ENCODE measurements around the gene TOGARAM2.

The TOGARAM2 gene

GRCh38 chr2:28981016-28981441 is at the start of gene TOGARAM2:
TSS of gene TOGARAM2 (plus strand) at chr2:28981298. CDS start at chr2:28994835, 13,537 bp downstream.
- DNase-seq (ENCODE audit: low spot score) = no peak

GRCh38 chr2:28934769-28935168 is 46.3 kb upstream of the TOGARAM2 start:
- DNase-seq (ENCODE audit: low spot score) = no peak

DNA sequence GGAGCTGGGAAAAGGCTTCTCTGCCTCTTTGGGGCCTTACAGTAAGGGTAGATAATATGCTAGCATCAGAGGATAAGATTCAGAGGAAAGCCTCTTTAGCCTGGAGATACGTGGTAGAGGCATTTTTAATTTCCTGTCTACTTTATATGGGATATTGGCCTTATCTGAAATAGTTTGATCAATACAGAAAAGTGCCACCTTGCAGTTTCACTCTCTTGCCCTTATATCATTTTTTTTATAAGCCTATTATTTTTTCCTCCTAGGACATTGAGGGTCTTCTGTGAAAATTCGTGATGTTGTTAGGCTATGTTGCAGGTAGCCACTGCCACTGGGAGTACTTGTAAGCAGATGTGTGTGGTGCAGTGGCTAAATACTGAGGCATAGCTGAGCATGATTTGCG is 40.1 kb upstream of the TOGARAM2 start:
- no peak for DNase-seq (ENCODE audit: low spot score)

DNA sequence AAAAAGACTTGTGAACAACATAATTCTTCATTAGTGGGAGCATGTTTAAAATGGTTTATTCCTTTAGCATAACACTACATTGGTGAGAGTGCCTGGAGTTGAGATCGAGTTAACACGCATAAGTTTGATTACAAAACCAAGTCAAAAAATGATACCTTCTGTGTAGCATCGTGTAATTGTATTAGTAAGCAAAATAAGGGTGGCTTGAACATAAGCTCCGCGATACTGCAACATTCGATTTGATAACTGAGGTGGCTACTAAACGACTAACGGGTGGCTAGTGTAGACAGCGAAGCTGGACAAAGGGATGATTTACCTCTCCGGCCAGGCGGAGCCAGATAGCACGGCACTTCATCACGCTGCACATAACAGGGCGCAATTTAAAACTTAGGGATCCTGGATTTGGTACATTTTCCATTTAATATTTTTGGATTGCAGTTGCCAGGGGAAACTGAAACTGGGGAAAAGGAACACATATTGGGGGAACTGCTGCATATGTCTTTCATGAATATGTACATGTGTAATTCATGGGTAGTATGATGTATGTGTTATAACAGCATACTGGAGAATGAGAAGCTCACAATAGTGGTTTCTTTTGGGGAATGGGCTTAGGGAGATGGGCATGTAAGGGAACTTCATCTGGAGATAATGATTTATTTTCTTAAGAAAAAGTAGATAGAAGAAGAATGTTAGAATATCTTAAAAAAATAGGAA is 36.4 kb upstream of the TOGARAM2 start:
- no peak for DNase-seq (ENCODE audit: low spot score)

- DNase-seq (ENCODE audit: low spot score) = no peak
Measured at GRCh38 chr2:28948160-28948559, 32.9 kb upstream of the TOGARAM2 start.

GRCh38 chr2:28949190-28949589 is 31.9 kb upstream of the TOGARAM2 start:
- DNase-seq (ENCODE audit: low spot score) = no peak

DNA sequence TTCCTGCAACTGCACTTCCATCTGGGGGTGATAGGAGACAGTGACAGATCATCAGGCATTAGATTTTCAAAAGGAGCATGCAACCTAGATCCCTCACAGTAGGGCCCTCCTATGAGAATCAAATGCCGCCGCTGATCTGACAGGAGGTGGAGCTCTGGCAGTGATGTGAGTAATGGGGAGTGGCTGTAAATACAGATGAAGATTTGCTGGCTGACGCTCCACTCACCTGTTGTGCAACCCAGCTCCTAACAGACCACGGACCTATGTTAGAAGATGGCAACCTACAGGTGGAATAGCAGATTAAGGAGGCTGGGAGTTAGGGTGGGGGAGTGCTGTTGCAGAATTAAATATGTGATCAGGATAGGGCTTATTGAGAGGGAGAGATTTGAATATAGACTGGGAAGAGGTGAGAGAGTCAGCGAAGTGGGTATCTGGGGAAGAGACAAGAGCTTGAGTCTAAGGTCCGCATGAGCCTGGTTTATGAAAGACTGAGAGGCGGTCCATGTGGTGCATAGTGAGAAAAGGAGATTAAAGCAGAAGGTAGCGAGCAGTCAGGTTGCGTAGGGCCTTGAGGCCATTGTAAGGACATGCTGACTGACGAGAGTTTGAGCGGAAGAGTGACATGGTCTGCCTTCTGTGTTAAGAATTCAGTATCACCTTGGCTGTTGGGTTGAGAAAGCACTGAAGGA is 31.3 kb upstream of the TOGARAM2 start:
- DNase-seq (ENCODE audit: low spot score) = no peak

- no peak for DNase-seq (ENCODE audit: low spot score)
Measured at GRCh38 chr2:28950941-28951630, 30.0 kb upstream of the TOGARAM2 start.

DNA sequence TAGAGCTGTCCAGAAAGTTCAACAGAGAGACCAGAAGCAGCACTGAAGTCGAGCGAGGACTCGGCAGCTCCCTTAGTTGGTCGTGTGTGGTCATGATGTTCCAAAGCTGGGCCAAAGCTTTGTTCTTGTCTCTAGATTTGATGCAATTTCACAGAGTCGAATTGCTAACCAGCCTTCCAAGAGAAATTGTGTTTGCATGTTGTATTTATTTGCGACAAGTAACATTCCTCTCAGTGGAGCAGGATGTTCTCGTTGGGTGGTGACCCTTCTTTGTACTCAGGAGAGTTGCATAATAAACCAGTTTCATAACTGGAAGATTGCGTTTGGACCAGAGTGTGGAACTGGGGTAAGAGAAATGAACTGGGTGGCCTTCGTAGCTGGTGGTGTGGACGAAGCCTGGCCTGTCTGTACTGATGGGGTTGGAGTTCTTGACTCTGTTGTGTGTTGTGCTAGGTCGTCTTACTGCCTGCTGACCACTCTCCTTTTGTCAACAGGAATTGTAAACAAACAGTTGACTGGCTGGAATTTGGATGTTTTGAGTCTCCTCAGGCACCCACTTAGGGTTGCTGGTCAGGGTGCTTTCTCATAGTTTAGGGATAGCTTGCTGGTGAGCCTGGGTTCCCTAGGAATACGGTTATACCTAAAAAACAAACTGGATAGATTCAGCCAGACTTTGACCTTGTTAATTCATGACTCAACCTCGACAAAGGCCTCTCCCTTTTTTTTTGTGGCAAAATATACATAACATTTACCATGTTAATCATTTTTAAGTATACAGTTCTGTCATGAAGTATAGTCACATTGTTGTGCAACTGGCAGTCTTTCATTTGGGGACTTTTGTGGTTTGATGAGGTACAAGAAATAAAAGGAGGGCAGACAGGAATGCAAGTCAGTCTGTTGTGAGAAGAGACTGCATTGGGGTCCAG is 28.9 kb upstream of the TOGARAM2 start:
- DNase-seq (ENCODE audit: low spot score) = no peak

GRCh38 chr2:28952836-28953211 is 28.3 kb upstream of the TOGARAM2 start:
- no peak for DNase-seq (ENCODE audit: low spot score)

GRCh38 chr2:28955467-28955866 is 25.6 kb upstream of the TOGARAM2 start:
- no peak for DNase-seq (ENCODE audit: low spot score)

- DNase-seq (ENCODE audit: low spot score) = peak; percentile 25
Measured at GRCh38 chr2:28956415-28956826, 24.7 kb upstream of the TOGARAM2 start.

DNA sequence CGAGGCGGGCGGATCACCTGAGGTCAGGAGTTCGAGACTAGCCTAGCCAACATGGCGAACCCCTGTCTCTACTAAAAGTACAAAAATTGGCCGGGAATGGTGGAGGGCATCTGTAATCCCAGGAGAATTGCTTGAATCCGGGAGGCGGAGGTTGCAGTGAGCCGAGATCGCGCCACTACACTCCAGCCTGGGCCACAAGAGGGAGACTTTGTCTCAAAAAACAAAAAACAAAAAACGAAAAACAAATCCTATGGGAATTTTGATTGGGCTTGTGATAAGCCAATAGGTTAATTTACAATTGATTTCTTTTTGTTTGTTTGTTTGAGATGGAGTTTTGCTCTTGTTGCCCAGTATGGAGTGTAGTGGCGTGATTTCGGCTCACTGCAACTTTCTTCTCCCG is 24.2 kb upstream of the TOGARAM2 start:
- DNase-seq (ENCODE audit: low spot score) = no peak

- peak; percentile 60 for DNase-seq (ENCODE audit: low spot score)
Measured at GRCh38 chr2:28958689-28959088, 22.4 kb upstream of the TOGARAM2 start.

DNA sequence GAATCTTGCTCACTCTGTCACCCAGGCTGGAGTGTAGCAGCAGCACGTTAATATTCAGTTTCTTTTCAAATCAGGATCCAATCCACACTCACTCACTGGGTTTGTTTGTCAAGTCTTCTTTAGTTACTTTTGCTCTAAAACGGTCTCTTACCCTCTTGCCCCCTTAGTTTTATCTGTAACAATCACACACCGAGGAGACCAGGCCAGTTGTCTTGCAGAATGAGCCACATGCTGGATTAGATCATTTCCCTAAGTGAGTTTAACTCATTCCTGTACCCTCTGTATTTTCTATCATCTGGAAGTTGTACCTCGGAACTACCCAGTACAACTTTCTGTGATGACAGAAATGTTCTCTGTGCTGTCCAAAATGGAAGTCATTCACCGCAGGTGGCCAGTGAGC is 20.7 kb upstream of the TOGARAM2 start:
- no peak for DNase-seq (ENCODE audit: low spot score)

- no peak for DNase-seq (ENCODE audit: low spot score)
Measured at GRCh38 chr2:28962505-28962904, 18.6 kb upstream of the TOGARAM2 start.

DNA sequence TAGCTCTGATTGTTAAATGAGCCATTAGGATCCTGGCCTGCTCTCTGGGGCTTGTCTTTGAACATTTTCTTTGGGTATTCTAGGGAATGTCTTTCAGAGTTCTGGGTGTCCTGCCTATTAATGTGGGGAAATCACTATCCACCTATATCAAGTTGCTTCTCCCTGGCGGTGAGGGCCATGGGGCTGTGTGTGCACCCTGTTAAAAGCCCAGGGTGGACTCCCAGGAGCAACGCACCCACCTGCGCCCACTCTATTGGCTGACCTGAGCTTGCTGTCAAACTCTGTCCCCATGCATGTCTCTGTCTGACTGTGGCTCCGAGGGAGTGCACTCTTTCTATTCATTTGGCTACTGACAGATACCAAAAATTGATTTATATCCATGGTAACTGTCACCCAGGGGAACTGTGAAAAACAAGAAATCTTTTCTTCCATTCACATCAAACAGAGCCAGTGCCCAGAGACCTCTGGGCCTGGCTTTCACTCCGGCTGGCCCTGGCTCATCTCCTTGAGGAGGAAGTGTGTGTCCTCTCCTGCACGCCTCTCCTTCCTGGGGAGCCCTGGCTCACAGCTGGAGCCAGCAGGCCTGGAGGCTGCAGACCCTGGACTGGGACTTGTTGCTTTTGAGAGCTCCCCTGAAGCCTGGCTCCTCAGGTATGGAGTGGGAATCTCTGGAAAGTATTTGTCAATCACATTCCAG is 10.5 kb upstream of the TOGARAM2 start:
- DNase-seq (ENCODE audit: low spot score) = no peak

DNA sequence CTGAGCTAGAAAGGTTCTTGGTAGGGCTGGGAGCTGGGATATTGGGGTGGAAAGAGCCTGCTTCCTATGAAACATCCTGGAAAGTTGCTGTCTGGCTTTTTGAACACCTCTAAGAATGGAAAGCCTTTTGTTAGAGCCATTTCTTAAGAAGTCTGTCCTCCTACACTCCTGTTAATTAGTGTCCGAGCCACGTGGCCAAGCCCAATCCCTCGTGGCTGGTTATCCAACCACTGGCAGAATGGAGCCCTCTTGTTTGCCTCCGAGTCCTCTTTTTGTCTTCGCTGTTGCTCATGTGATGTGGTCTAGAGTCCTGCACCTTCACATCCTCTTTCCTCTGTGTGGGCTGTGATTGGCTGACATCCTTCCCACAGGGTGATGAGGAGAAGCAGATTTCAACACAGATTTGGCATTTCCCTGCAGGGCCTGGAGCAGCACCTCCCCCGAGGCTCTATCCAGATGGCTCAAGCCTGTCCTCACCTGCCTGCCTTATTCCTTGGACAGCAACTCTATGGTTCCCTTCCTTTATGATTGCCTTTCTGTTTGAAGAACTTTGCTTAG is 8.2 kb upstream of the TOGARAM2 start:
- DNase-seq (ENCODE audit: low spot score) = no peak

DNA sequence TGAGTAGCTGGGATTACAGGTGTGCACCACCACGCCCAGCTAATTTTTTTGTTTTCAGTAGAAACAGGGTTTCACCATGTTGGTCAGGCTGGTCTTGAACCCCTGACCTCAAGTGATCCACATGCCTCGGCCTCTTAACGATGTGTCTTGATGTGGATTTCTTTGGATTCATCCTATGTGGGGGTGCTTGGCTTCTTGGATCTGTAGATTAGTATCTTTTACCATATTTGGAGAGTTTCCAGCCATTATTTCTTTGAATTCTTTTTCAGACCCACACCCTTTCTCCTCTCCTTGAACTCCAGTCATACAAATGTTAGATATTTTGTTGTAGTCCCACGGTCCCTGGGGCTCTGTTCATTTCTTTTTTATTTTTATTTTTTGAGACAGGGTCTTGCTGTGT is 6.8 kb upstream of the TOGARAM2 start:
- DNase-seq (ENCODE audit: low spot score) = no peak

GRCh38 chr2:28975671-28976070 is 5.4 kb upstream of the TOGARAM2 start:
- no peak for DNase-seq (ENCODE audit: low spot score)

GRCh38 chr2:28976584-28976983 is 4.5 kb upstream of the TOGARAM2 start:
- no peak for DNase-seq (ENCODE audit: low spot score)
